Keratinocyte (primary cell): ENCODE data around the gene RBM26. TPM values are rescaled to one million over a fixed set of nuclear protein-coding genes. Genes with fewer than 3 reads are reported as not detected.

ENCODE experiments used
- DNase-seq: peaks from one replicate; pipeline ENCODE4 v3.0.0-alpha.2; 2011; ENCODE audit warnings: low read depth, missing footprints, low spot score
- FAIRE-seq: peaks from 2 replicates; lab custom pipeline; 2011; peaks lifted over from hg19 to GRCh38; lab: Jason Lieb, UNC
- H2AFZ ChIP-seq: 2 replicates; pipeline ENCODE4 v1.6.0; 2012; ENCODE audit warnings: low read length, control low read depth, inconsistent platforms; ENCODE audit not compliant: control insufficient read depth
- H3K27ac ChIP-seq: 2 replicates; pipeline ENCODE4 v1.5.1; 2011; ENCODE audit warnings: low read length; ENCODE audit not compliant: control insufficient read depth, insufficient read depth
- H3K27me3 ChIP-seq: 3 replicates; pipeline ENCODE4 v1.6.0; 2011; ENCODE audit warnings: low read length; ENCODE audit not compliant: control insufficient read depth, insufficient read depth; ENCODE audit errors: extremely low read depth
- H3K36me3 ChIP-seq, 2 experiments: 2 replicates in 1 of 2; 3 replicates in 1 of 2; pipeline ENCODE4 v1.5.1; 2011; ENCODE audit warnings: low read length in 2 of 2, mild to moderate bottlenecking in 1 of 2; ENCODE audit not compliant: control insufficient read depth in 2 of 2, insufficient read depth in 2 of 2; ENCODE audit errors: extremely low read depth in 1 of 2
- H3K4me1 ChIP-seq: 3 replicates; pipeline ENCODE4 v1.5.1; 2011; ENCODE audit warnings: low read length; ENCODE audit not compliant: control insufficient read depth, insufficient read depth; ENCODE audit errors: extremely low read depth
- H3K4me2 ChIP-seq: 3 replicates; pipeline ENCODE4 v1.6.0; 2011; ENCODE audit warnings: low read depth, low read length; ENCODE audit not compliant: control insufficient read depth, insufficient read depth; ENCODE audit errors: extremely low read depth
- H3K4me3 ChIP-seq, 3 experiments: fragments of 200-600 bp in 1 of 3; sonication (generic) in 1 of 3; 2 replicates in 2 of 3; 3 replicates in 1 of 3; pipeline ENCODE4 v1.5.1; 2011 to 2016; ENCODE audit warnings: low read length in 3 of 3, mild to moderate bottlenecking in 3 of 3, control low read depth in 2 of 3, inconsistent platforms in 1 of 3, low read depth in 1 of 3, mixed read lengths in 1 of 3, mixed run types in 1 of 3, moderate library complexity in 1 of 3; ENCODE audit not compliant: control insufficient read depth in 2 of 3, insufficient read depth in 2 of 3; ENCODE audit errors: extremely low read depth in 1 of 3
- H3K79me2 ChIP-seq: 2 replicates; pipeline ENCODE4 v1.6.0; 2012; ENCODE audit warnings: low read length; ENCODE audit not compliant: control insufficient read depth, insufficient read depth
- H3K9ac ChIP-seq: 3 replicates; pipeline ENCODE4 v1.6.0; 2011; ENCODE audit warnings: low read length; ENCODE audit not compliant: control insufficient read depth, insufficient read depth; ENCODE audit errors: extremely low read depth
- H3K9me1 ChIP-seq: 3 replicates; pipeline ENCODE4 v1.6.0; 2011; ENCODE audit warnings: low read length; ENCODE audit not compliant: control insufficient read depth, insufficient read depth; ENCODE audit errors: extremely low read depth
- H3K9me3 ChIP-seq: 2 replicates; pipeline ENCODE4 v1.5.1; 2012; ENCODE audit warnings: low read depth, low read length; ENCODE audit not compliant: control insufficient read depth
- H4K20me1 ChIP-seq: 3 replicates; pipeline ENCODE4 v1.6.0; 2011; ENCODE audit warnings: low read length; ENCODE audit not compliant: control insufficient read depth, insufficient read depth; ENCODE audit errors: extremely low read depth
- EZH2 ChIP-seq: IDR thresholded peaks from one replicate; pipeline ENCODE4 v1.6.1; 2012; ENCODE audit warnings: inconsistent platforms, mild to moderate bottlenecking, low read length, moderate library complexity
- dilution Hi-C: fragments of 300-500 bp; cut with MboI; formaldehyde crosslinking; loops from one replicate; pipeline ENCODE4 v1.7.0; 2020; ENCODE audit warnings: low sequenced_read_pairs; ENCODE audit not compliant: extremely low pct_ligation_motif_present
- polyA plus RNA-seq, 5 experiments: library from polyadenylated mRNA; depleted of rRNA in 3 of 5; stranded (reverse) in 3 of 5; stranded (forward) in 1 of 5; unstranded in 1 of 5; fragments of >200 nt; gene quantifications; 1 replicate in 1 of 5; 2 replicates in 3 of 5; 3 replicates in 1 of 5; pipeline versions ENCODE4 v1.2.1 to v1.2.3, GENCODE V29; 2011 to 2012; ENCODE audit warnings: missing spikeins in 2 of 5, low read depth in 1 of 5, low replicate concordance in 1 of 5
- TF ChIP-seq, protein P1 (sequence below), 3 experiments: IDR thresholded peaks in 1 of 3; conservative IDR thresholded peaks in 1 of 3; optimal IDR thresholded peaks in 1 of 3; 2 replicates in 2 of 3; 3 replicates in 1 of 3; pipeline versions ENCODE3 to v1.5.1; 2011; ENCODE audit warnings: low read length in 3 of 3, mild to moderate bottlenecking in 3 of 3, moderate library complexity in 2 of 3, control low read depth in 1 of 3, inconsistent platforms in 1 of 3; ENCODE audit not compliant: insufficient read depth in 2 of 3; ENCODE audit errors: extremely low read depth in 1 of 3

The RBM26 gene
- polyA plus RNA-seq, 1 donor (not counting 4 experiments of a cell fraction or from before 2014, with no cell fraction given): 28.4 TPM

DNA sequence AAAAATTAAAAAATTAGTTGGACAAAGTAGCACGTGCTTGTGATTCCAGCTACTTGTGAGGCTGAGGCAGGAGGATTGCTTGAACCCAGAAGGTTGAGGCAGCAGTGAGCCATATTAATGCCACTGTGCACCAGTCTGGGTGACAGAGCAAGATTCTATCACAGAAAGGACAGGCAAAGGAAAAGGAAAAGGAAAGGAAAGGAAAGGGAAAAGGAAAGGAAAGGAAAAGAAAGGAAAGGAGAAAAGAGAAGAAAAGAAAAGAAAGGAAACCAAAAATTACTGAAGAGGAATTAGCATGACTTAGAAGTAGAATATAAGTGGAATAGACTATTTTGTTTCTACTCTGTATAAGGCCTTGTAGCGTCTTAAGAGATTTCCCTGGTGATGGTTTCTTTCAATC, 122.3 kb downstream of the RBM26 start:
- DNase-seq: no peak
- H3K27ac ChIP-seq: no peak overlapping the region
- dilution Hi-C loops: no loop called here

DNA sequence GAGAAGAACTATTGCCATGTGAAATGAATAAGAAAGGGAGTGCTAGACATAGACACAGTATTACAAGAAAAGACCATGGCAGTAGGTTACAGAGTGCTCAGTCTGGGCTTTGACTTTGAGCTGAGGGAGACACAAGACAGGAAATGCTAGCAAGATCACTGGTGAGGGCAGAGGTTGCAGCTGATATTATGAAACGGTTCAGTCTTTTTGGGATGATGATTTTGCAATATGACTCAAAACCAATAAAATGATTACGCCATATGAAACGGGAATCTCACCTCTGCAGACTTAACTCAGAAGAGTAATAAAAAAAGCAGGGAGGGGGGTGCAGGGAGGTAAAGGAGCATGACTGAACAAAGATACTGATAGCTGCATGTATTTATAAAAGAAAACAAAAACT, 123.1 kb downstream of the RBM26 start:
- Histone ChIP-seq H2AFZ (no peak overlapping the region), H3K9me3 (no peaks in the 10 kb centered on the region), H3K4me2 (no peak overlapping the region), H4K20me1 (no peaks in the 10 kb centered on the region), H3K36me3 (no peaks in the 10 kb centered on the region), H3K4me1 (no peaks in the 10 kb centered on the region), H3K79me2 (no peaks in the 10 kb centered on the region), H3K27me3 (no peaks in the 10 kb centered on the region), H3K27ac (no peak overlapping the region), H3K4me3 (no peak overlapping the region), H3K9me1 (no peaks in the 10 kb centered on the region), H3K9ac (no peak overlapping the region)
- dilution Hi-C loops: no loop called here
- TF ChIP-seq, protein P1, sequence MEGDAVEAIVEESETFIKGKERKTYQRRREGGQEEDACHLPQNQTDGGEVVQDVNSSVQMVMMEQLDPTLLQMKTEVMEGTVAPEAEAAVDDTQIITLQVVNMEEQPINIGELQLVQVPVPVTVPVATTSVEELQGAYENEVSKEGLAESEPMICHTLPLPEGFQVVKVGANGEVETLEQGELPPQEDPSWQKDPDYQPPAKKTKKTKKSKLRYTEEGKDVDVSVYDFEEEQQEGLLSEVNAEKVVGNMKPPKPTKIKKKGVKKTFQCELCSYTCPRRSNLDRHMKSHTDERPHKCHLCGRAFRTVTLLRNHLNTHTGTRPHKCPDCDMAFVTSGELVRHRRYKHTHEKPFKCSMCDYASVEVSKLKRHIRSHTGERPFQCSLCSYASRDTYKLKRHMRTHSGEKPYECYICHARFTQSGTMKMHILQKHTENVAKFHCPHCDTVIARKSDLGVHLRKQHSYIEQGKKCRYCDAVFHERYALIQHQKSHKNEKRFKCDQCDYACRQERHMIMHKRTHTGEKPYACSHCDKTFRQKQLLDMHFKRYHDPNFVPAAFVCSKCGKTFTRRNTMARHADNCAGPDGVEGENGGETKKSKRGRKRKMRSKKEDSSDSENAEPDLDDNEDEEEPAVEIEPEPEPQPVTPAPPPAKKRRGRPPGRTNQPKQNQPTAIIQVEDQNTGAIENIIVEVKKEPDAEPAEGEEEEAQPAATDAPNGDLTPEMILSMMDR (optimal IDR thresholded peaks at IDR 0.05 in 1 of 3, IDR thresholded peaks at IDR 0.05 in 1 of 3, conservative IDR thresholded peaks at IDR 0.05 in 1 of 3; ENCODE audit: extremely low read depth in 1 of 3, insufficient read depth in 2 of 3, low read length in 3 of 3): no peak
- TF ChIP-seq EZH2: no peak
- FAIRE-seq (no peak), DNase-seq (no peak)

More for the DNA sequence above, 122.3 kb downstream of the RBM26 start:
- Histone ChIP-seq H4K20me1 (no peaks in the 10 kb centered on the region), H3K27me3 (no peaks in the 10 kb centered on the region), H3K36me3 (no peaks in the 10 kb centered on the region), H3K9ac (no peak overlapping the region), H3K4me3 (no peak overlapping the region), H3K4me1 (no peaks in the 10 kb centered on the region), H3K9me1 (no peaks in the 10 kb centered on the region), H3K4me2 (no peak overlapping the region), H2AFZ (no peak overlapping the region), H3K9me3 (no peaks in the 10 kb centered on the region), H3K79me2 (no peaks in the 10 kb centered on the region)
- no peak for FAIRE-seq
- TF ChIP-seq EZH2: no peak
- TF ChIP-seq, protein P1 (optimal IDR thresholded peaks at IDR 0.05 in 1 of 3, IDR thresholded peaks at IDR 0.05 in 1 of 3, conservative IDR thresholded peaks at IDR 0.05 in 1 of 3; ENCODE audit: extremely low read depth in 1 of 3, insufficient read depth in 2 of 3, low read length in 3 of 3): no peak
